GM18867 (cell line): ENCODE measurements around the gene AGRP.

Experiments
- ATAC-seq: cut with Tn5 transposase; IDR thresholded peaks from one replicate; pipeline ENCODE4 v1.9.1; 2021; ENCODE audit warnings: mild to moderate bottlenecking, moderate library complexity; ENCODE audit not compliant: unreplicated experiment

The AGRP gene

GRCh38 chr16:67463691-67464090 is 19.7 kb downstream of the AGRP start:
- ATAC-seq, result no peak

- no peak for ATAC-seq
Measured at GRCh38 chr16:67463059-67463458, 20.3 kb downstream of the AGRP start.

GRCh38 chr16:67462279-67462655 is 21.1 kb downstream of the AGRP start:
- ATAC-seq, result no peak

- no peak for ATAC-seq
Measured at GRCh38 chr16:67461600-67462278, 21.6 kb downstream of the AGRP start.

GRCh38 chr16:67460961-67461360 is 22.4 kb downstream of the AGRP start:
- ATAC-seq, result no peak

- ATAC-seq, result no peak
Measured at GRCh38 chr16:67460168-67460567, 23.2 kb downstream of the AGRP start.

- no peak for ATAC-seq
Measured at GRCh38 chr16:67459861-67460150, 23.5 kb downstream of the AGRP start.

GRCh38 chr16:67459066-67459860 is 24.1 kb downstream of the AGRP start:
- no peak for ATAC-seq

GRCh38 chr16:67458121-67458641 is 25.2 kb downstream of the AGRP start:
- no peak for ATAC-seq

- no peak for ATAC-seq
Measured at GRCh38 chr16:67457611-67458010, 25.7 kb downstream of the AGRP start.

GRCh38 chr16:67456391-67457081 is 26.8 kb downstream of the AGRP start:
- no peak for ATAC-seq

- no peak for ATAC-seq
Measured at GRCh38 chr16:67454852-67455251, 28.5 kb downstream of the AGRP start.

GRCh38 chr16:67454104-67454503 is 29.2 kb downstream of the AGRP start:
- ATAC-seq, result no peak

- ATAC-seq, result no peak
Measured at GRCh38 chr16:67451704-67452435, 31.5 kb downstream of the AGRP start.

- ATAC-seq, result no peak
Measured at GRCh38 chr16:67451061-67451703, 32.2 kb downstream of the AGRP start.

- no peak for ATAC-seq
Measured at GRCh38 chr16:67449739-67450138, 33.6 kb downstream of the AGRP start.

- ATAC-seq, result no peak
Measured at GRCh38 chr16:67449336-67449735, 34.0 kb downstream of the AGRP start.

GRCh38 chr16:67448580-67448979 is 34.8 kb downstream of the AGRP start:
- ATAC-seq, result no peak

- peak; percentile 62 for ATAC-seq
Measured at GRCh38 chr16:67447508-67448076, 35.8 kb downstream of the AGRP start.

- no peak for ATAC-seq
Measured at GRCh38 chr16:67446968-67447507, 36.3 kb downstream of the AGRP start.
